ENCODE results near the gene GSN.

The GSN gene

DNA sequence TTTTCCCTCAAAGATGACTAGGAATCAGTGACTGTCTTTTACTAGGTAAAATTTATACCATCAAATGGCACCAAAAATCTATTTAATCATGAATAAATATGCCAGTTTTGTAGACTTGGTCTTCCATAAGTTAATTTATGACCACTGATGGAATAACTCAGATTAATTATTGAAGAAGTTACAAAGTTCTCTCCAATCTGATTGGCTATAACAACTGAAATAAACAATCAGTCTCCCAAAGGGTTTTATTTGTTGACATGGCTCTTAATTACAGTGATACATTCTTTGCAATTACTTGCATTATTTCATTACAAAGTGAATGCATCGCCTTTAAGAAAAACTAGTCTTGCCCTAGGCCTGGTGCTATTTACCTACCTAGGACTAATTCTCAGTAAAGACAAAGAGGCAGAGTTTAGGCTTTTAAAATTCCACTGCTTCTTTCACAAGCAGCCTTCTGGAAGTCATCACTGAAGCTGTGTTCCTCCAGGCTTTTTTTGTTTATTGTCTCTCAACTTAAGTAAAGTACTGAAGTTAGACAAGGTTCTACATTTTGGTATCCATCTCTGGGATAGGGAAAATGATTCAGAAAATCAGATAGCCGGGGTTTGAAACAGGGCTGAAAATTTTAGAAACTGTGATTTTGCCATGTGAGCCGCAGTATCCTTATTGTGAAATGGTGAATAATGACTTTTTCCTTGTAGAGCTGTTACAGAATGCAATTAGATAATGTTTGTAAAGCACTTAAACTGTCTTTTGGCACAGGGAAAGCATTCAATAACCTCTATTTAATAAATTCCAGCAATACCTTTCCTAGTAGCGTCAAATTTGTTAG, 99.6 kb downstream of the GSN start:
- no peaks in the 10 kb centered on the region for H3K79me2 ChIP-seq (ENCODE audit: control insufficient read depth, low read length)

GRCh38 chr9:121368138-121368522, 100.2 kb downstream of the GSN start:
- no peaks in the 10 kb centered on the region for H3K79me2 ChIP-seq (ENCODE audit: control insufficient read depth, low read length)
- H3K4me3 ChIP-seq (ENCODE audit: low read length), result no peak overlapping the region

More for the DNA sequence above, 99.6 kb downstream of the GSN start:
- Histone ChIP-seq H3F3A (ENCODE audit: control insufficient read depth, insufficient read depth) (0 out of 2 replicates have a peak, but pooled peaks cover 4% of the 10 kb centered on the region), H3K4me2 (ENCODE audit: low read length) (no peak overlapping the region), H3K27ac (ENCODE audit: low read depth, low read length) (no peak overlapping the region), H3K9me2 (replicated peaks; ENCODE audit: control insufficient read depth, low read length) (no peaks in the 10 kb centered on the region), H3K36me3 (ENCODE audit: control insufficient read depth, low read length) (no peaks in the 10 kb centered on the region), H3K4me1 (ENCODE audit: control insufficient read depth, low read length) (peaks cover 21% of the 10 kb centered on the region), H3K9me3 (ENCODE audit: control insufficient read depth, insufficient read depth, low read length) (no peaks in the 10 kb centered on the region), H4K20me1 (ENCODE audit: control insufficient read depth, insufficient read depth, low read depth, low read length) (no peaks in the 10 kb centered on the region), H3K4me3 (ENCODE audit: low read length) (no peak overlapping the region), H3K27me3 (ENCODE audit: control insufficient read depth, low read length) (peaks cover 10% of the 10 kb centered on the region; the same call in 1 of the 2 replicates)
- TF ChIP-seq EZH2phosphoT487 (IDR thresholded peaks at IDR 0.05; ENCODE audit: borderline replicate concordance, low read length), result no peak
- TF ChIP-seq, protein P1, sequence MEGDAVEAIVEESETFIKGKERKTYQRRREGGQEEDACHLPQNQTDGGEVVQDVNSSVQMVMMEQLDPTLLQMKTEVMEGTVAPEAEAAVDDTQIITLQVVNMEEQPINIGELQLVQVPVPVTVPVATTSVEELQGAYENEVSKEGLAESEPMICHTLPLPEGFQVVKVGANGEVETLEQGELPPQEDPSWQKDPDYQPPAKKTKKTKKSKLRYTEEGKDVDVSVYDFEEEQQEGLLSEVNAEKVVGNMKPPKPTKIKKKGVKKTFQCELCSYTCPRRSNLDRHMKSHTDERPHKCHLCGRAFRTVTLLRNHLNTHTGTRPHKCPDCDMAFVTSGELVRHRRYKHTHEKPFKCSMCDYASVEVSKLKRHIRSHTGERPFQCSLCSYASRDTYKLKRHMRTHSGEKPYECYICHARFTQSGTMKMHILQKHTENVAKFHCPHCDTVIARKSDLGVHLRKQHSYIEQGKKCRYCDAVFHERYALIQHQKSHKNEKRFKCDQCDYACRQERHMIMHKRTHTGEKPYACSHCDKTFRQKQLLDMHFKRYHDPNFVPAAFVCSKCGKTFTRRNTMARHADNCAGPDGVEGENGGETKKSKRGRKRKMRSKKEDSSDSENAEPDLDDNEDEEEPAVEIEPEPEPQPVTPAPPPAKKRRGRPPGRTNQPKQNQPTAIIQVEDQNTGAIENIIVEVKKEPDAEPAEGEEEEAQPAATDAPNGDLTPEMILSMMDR (IDR thresholded peaks at IDR 0.05; ENCODE audit: low read depth, low read length, poor library complexity, severe bottlenecking), result no peak

GRCh38 chr9:121368745-121369144, 100.8 kb downstream of the GSN start:
- no peaks in the 10 kb centered on the region for H4K20me1 ChIP-seq (ENCODE audit: control insufficient read depth, insufficient read depth, low read depth, low read length)
- no peak overlapping the region for H3K27ac ChIP-seq (ENCODE audit: low read depth, low read length)
- H3K79me2 ChIP-seq (ENCODE audit: control insufficient read depth, low read length), result no peaks in the 10 kb centered on the region
- H3K4me1 ChIP-seq (ENCODE audit: control insufficient read depth, low read length), result peaks cover 20% of the 10 kb centered on the region
- peaks cover 10% of the 10 kb centered on the region; the same call in 1 of the 2 replicates for H3K27me3 ChIP-seq (ENCODE audit: control insufficient read depth, low read length)
- TF ChIP-seq EZH2phosphoT487 (IDR thresholded peaks at IDR 0.05; ENCODE audit: borderline replicate concordance, low read length), result no peak
- TF ChIP-seq, protein P1 (IDR thresholded peaks at IDR 0.05; ENCODE audit: low read depth, low read length, poor library complexity, severe bottlenecking), result no peak
- peaks cover 6% of the 10 kb centered on the region; the same call in 1 of the 2 replicates for H3F3A ChIP-seq (ENCODE audit: control insufficient read depth, insufficient read depth)
- peak overlapping the region; percentile 94 for H3K4me3 ChIP-seq (ENCODE audit: low read length)
- H3K9me2 ChIP-seq (replicated peaks; ENCODE audit: control insufficient read depth, low read length), result no peaks in the 10 kb centered on the region
- peak overlapping the region; percentile 99; the same call in 1 of the 2 replicates for H3K4me2 ChIP-seq (ENCODE audit: low read length)
- H3K36me3 ChIP-seq (ENCODE audit: control insufficient read depth, low read length), result no peaks in the 10 kb centered on the region
- no peaks in the 10 kb centered on the region for H3K9me3 ChIP-seq (ENCODE audit: control insufficient read depth, insufficient read depth, low read length)

More at GRCh38 chr9:121368138-121368522, 100.2 kb downstream of the GSN start:
- no peaks in the 10 kb centered on the region for H3K36me3 ChIP-seq (ENCODE audit: control insufficient read depth, low read length)
- H3K27me3 ChIP-seq (ENCODE audit: control insufficient read depth, low read length), result peaks cover 10% of the 10 kb centered on the region; the same call in 1 of the 2 replicates
- peaks cover 4% of the 10 kb centered on the region; the same call in 1 of the 2 replicates for H3F3A ChIP-seq (ENCODE audit: control insufficient read depth, insufficient read depth)
- H3K9me3 ChIP-seq (ENCODE audit: control insufficient read depth, insufficient read depth, low read length), result no peaks in the 10 kb centered on the region
- H3K27ac ChIP-seq (ENCODE audit: low read depth, low read length), result no peak overlapping the region
- no peak overlapping the region for H3K4me2 ChIP-seq (ENCODE audit: low read length)
- TF ChIP-seq EZH2phosphoT487 (IDR thresholded peaks at IDR 0.05; ENCODE audit: borderline replicate concordance, low read length), result no peak
- TF ChIP-seq, protein P1 (IDR thresholded peaks at IDR 0.05; ENCODE audit: low read depth, low read length, poor library complexity, severe bottlenecking), result no peak
- no peaks in the 10 kb centered on the region for H4K20me1 ChIP-seq (ENCODE audit: control insufficient read depth, insufficient read depth, low read depth, low read length)
- H3K4me1 ChIP-seq (ENCODE audit: control insufficient read depth, low read length), result peaks cover 20% of the 10 kb centered on the region
- no peaks in the 10 kb centered on the region for H3K9me2 ChIP-seq (replicated peaks; ENCODE audit: control insufficient read depth, low read length)
